Endothelial cell of umbilical vein (primary cell): ENCODE results near the gene KRTAP5-6.
"Not testable (repeated sequence)": the region's sequence is repeated elsewhere in the genome, so short reads cannot be mapped to it uniquely, and the experiment has no call there.

Experiments used
- CTCF ChIP-seq, 2 donors: IDR thresholded peaks; 1 replicate in 1 of 2; 2 replicates in 1 of 2; pipeline ENCODE4 v1.5.1; 2011; ENCODE audit warnings: low read length in 2 of 2, mild to moderate bottlenecking in 2 of 2, moderate library complexity in 2 of 2, control low read depth in 1 of 2, inconsistent platforms in 1 of 2, low read depth in 1 of 2; ENCODE audit not compliant: insufficient read depth in 1 of 2; ENCODE audit errors: extremely low read depth in 1 of 2
- EZH2 ChIP-seq: IDR thresholded peaks from 2 replicates; pipeline ENCODE4 v1.6.1; 2012; ENCODE audit warnings: borderline replicate concordance, low read depth, mild to moderate bottlenecking, moderate library complexity, low read length, inconsistent platforms; ENCODE audit not compliant: severe bottlenecking
- GATA2 ChIP-seq: IDR thresholded peaks from 2 replicates; pipeline ENCODE4 v1.7.0; 2011; ENCODE audit warnings: low read depth, mild to moderate bottlenecking, moderate library complexity, mixed read lengths, low read length; ENCODE audit not compliant: insufficient read length, insufficient read depth
- JUN ChIP-seq: IDR thresholded peaks from 2 replicates; pipeline ENCODE4 v1.6.1; 2011; ENCODE audit warnings: borderline replicate concordance, low read depth; ENCODE audit not compliant: insufficient read length, insufficient read depth
- MAX ChIP-seq: IDR thresholded peaks from 2 replicates; pipeline ENCODE4 v1.6.1; 2011; ENCODE audit not compliant: insufficient read depth, insufficient read length
- MYC ChIP-seq: IDR thresholded peaks from one replicate; pipeline ENCODE4 v1.6.1; 2011; ENCODE audit warnings: mild to moderate bottlenecking, low read depth, low read length
- POLR2A ChIP-seq: IDR thresholded peaks from 2 replicates; pipeline ENCODE4 v1.6.1; 2012; ENCODE audit warnings: low read depth, mild to moderate bottlenecking, control low read depth, low read length
- POLR2AphosphoS5 ChIP-seq: IDR thresholded peaks from 2 replicates; pipeline ENCODE4 v1.6.1; 2012; ENCODE audit warnings: low read depth, mild to moderate bottlenecking, control low read depth, low read length, moderate library complexity; ENCODE audit not compliant: insufficient read depth

- not testable (repeated sequence) for TF ChIP-seq POLR2A; CTCF (IDR thresholded peaks at IDR 0.05; ENCODE audit: extremely low read depth in 1 of 2, insufficient read depth in 1 of 2, low read depth in 1 of 2, low read length in 2 of 2); MAX; EZH2; MYC; JUN; POLR2AphosphoS5; GATA2
Observed at GRCh38 chr11:1688336-1688947, 8.6 kb upstream of the KRTAP5-6 start.
